ENCODE data around the gene PARP6.

Gene PARP6

DNA sequence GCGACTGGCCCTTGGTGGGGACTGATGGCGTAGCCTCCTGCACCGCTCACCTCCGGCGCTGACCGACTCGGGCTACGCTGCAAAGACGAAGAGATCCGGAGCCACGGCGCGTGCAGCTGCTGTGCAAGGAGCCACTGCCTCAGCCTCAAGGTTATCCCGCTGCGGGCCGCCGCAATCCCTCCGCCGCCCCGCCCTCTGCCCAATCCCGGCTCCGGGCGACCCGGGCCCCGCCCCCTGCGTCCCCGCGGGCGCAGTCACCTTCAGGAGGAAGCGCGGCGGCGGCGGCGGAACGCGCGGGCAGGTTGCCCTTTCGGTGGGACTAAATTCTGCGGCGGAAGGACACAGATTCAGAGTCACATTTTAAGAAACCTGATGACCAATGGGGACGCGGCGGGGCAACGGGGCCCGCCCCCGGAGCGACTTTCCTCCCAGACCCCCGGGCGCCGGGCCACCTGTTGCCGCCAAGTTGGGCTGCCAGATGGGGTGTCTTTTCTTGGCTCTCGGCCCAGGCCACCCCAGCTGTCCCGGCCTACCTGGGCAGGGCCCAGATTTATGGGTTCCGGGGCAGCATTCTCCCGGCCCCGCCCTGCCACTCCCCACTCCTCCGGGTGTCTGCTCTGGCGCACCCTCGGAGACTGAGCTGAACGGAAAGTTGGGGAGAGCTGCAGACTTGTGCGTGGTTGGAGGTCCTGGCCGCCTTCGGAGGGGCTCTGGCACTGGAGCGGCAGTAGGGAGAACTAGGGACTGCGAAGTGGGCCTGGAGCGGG lies 41.1 kb downstream of the PARP6 start, which contains the start of gene PKM:
PKM (minus strand) TSS at position 125 of the 767 bp plus-strand sequence. CDS start 12,093 bp downstream, outside the sequence.
- DNase-seq (ENCODE audit: low spot score), result peak; percentile 94

DNA sequence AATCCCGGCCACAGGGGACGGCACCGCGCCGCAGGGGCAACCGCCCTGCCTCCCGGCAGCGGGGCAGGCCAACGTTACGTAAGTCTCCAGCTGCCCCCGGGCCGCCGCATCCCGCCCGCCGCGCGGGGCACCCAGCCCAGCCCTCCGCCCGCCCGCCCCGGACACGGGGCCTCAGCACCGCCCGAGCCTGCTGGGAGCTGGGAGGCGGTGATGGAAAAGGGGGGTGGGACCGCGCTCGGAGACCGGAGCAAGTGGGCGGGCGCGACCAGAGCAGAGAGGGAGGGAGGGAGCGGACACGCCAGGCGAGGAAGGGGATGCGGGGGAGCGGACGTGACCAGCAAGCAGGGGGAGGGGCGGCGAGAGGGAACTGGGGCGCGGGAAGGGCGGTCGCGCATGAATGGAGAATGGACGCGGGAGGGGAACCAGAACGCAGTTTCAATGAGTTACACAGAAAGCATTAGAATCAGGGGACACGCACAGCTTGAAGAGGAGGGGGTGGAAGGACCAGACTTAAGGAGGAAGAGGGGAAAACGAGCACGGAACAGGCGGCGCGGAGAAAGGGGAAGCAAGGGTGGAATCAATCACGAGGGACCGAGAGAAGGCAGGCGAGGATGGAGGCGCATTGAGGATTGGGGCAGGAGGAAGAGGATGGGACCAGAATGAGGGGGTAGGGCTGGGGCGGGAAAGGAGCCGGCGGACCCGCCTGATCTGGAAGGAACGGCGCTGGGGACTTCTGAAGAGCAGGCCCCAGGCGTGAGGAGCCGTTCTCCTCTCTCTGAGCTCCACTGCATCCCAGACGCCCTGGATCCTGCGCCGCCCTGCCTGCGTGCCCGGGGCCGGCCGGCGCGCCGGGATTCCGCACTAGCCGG lies 41.9 kb downstream of the PARP6 start:
- peak; percentile 80 for DNase-seq (ENCODE audit: low spot score)

DNA sequence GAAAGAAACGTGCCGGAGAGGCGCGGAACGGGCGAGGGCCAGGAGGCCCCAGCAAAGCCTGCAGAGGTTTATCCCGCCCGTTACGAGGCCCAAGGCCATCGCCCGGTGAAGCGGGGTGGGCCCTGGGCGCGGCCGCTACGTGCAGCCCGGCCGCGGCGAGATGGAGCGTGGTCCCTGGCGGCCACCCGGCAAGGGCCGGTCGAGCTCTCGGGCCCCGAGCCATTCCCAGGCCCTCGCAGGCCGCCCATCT lies 42.5 kb downstream of the PARP6 start:
- DNase-seq (ENCODE audit: low spot score), result no peak

DNA sequence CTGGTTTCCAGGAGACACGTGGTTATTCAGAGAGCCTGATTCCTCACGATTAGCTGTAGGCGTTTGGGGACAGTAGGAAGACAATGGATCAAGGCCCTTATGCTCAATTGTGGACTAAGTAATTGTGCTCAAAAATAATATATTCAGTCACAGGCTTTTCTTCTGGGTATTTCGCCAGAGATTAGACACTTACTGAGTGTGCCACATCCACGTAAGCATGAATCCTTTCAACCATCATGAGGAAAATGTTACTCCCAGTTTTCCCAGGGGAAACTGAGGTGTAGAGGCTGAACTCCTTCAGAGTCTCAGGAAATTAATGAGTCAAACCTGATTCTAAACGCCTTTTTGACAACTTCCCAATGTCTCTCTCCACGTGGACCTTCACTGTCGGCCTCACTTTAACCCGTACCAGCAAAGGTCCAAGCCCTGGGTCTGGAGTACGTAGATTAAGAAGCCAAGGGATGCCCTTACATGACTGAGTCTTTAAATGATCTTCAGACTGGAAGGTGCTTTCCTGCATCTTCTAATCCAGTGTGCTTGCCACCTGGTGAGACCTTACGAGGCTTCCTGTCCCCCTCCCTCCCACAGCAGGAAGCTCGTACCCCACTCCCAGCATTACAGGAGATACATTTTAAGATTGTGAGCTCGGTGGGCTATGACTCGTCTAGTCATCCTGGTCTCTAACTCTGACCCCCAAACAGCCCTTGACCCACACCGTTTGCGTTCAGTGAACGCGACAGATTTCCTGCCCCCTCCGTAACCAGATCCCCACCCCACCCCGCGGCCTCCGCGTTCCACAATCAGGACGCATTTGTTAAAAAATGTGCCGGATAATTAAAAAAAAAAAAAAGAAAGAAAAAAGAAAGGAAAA lies 43.0 kb downstream of the PARP6 start:
- DNase-seq (ENCODE audit: low spot score), result no peak

DNA sequence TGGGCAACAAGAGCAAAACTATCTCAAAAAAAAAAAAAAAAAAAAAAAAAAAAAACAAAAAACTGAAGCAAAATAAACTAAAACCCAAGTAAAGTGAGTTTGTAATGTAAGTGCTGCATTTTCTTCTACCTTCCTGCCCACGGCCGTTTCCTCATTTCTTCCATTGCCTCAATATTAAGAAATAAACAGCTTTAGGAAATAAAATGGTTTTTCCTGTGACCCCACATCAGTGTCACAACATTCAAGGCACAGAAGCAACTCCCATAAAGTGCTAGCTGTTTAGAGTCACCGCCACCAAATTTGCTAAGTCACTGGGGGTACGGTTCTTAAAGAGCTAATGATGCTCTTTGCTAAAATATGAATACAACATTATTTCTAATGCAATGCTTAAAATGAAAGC lies 44.6 kb downstream of the PARP6 start:
- no peak for DNase-seq (ENCODE audit: low spot score)

GRCh38 chr15:72227192-72227586 lies 45.2 kb downstream of the PARP6 start:
- DNase-seq (ENCODE audit: low spot score), result no peak

GRCh38 chr15:72223278-72223677 lies 49.1 kb downstream of the PARP6 start:
- no peak for DNase-seq (ENCODE audit: low spot score)

- DNase-seq (ENCODE audit: low spot score), result no peak
Observed at GRCh38 chr15:72222393-72222792, 50.0 kb downstream of the PARP6 start.

DNA sequence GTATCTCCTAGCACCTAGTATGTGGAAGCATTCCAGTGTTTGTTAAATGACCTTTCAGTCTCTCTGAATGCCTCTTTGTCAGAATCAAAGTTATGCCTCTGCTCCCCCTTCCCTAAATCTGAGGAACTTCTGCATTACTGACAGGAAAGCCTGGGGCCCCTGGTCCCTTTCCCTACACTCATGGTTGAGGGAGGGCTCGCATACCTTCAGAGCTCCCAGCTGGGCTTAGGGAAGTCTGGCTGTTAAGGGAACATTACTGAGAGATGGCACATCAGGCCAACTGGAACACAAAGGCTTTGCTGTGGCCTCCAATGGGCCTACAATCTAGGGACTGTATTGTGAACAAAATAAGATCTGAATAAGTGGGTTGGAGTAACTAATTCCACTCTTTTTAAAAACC lies 51.7 kb downstream of the PARP6 start:
- DNase-seq (ENCODE audit: low spot score), result no peak

DNA sequence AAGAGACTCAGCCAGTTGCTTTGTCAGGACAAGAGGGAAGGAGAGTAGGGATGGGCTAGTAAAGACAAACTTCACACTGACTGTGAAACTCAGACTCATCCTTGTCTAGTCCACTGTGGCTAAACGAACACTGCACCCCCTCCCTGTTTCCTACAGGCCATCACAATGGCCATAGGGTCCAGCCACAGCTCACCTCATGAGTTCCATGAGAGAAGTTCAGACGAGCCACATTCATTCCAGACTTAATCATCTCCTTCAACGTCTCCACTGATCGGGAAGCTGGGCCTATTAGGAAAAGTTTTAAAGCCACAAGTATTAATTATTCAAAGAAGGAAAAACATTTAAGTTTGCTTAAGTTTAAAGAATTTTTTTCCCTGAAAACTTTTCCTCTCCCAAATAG lies 55.1 kb downstream of the PARP6 start:
- DNase-seq (ENCODE audit: low spot score), result no peak

DNA sequence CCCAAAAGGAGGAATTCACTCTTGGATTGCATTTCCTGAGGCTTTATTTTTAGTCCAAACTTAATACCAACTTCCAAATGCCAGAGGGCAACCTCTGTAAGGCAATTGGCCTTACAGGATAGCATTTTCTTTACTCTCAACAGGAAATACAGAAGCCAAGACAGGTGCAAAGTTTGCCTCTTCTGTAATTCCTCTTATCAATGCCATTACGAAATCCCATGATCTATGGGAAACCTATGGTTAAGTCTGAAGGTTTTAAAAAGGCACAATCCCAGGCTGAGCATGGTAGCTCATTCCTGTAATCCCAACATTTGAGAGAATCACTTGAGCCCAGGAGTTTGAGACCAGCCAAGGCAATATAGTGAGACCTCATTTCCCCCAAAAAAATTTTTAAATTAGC lies 56.3 kb downstream of the PARP6 start:
- DNase-seq (ENCODE audit: low spot score), result no peak

GRCh38 chr15:72207558-72208085 lies 64.7 kb downstream of the PARP6 start:
- no peak for DNase-seq (ENCODE audit: low spot score)

DNA sequence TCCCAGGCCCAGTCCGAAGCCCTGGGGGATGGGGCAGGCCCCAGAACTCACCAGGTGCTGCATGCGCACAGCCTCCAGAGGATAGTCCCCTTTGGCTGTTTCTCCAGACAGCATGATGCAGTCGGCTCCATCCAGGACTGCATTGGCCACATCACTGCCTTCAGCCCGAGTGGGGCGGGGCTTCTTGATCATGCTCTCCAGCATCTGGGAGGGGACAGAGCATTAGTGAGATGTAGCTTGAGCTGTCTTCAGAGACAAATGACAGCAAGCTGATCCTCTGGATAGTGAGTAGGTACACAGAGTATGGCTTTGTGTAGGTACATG lies 65.7 kb downstream of the PARP6 start:
- DNase-seq (ENCODE audit: low spot score), result no peak

GRCh38 chr15:72205896-72206676 lies 66.3 kb downstream of the PARP6 start:
- DNase-seq (ENCODE audit: low spot score), result no peak

DNA sequence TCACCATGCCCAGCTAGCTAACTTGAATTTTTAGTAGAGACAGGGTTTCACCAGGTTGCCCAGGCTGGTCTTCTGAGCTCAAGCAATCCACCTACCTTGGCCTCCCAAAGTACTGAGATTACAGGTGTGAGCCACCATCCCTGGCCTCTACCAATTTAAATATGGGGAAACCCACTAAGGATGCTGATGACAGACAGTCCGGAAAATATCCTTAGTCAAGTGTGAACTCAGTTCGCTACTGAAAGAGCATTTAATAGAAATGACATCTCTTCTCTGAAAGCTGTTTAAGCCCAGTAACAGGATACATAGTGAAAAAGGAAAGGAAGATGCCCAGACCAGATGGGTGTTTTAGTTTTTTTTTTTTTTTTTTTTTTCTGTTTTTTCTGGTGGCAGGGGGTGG lies 67.1 kb downstream of the PARP6 start:
- no peak for DNase-seq (ENCODE audit: low spot score)

GRCh38 chr15:72203507-72203837 lies 68.9 kb downstream of the PARP6 start:
- no peak for DNase-seq (ENCODE audit: low spot score)

DNA sequence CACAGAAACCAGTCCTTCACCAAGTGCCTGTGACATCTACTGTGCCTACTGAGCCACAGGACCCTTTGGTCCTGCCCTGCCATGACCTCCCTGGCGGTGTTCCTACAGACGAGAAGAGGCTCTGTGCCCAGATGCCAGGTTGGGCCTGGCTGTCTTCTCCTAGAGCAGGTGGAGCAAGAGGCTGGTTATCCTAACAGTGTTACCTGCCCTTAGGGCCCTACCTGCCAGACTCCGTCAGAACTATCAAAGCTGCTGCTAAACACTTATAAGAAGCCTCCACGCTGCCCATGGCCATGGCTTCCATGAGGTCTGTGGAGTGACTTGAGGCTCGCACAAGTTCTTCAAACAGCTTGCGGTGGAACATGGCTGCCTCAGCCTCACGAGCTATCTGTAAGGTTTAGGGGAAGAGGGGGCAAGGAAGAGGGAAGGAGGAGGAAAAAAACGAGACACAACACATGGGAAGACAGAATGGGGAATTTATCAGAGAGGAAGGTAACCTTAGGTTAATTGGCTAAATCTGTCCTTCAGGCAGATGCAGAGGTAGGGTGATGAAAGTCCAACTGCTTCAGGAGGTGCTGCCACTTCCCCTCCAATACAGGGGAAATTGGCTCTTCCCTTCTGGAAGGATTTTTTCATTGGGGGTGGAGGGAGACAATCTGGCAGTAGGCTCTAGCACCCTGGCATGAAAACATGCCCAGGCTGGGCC lies 69.4 kb downstream of the PARP6 start:
- no peak for DNase-seq (ENCODE audit: low spot score)

DNA sequence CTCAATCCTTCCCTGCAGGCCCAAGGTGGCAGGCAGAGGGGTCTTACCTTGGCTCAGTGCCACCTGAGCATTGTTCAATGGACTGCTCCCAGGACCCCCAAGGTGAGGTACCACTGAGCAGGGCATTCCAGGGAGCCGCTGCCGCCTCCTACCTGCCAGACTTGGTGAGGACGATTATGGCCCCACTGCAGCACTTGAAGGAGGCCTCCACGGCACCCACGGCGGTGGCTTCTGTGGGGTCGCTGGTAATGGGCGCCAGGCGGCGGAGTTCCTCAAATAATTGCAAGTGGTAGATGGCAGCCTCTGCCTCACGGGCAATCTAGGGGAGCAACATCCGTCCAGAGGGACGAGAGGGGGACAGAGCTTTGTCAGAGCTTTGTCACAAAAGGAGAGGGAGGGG lies 70.1 kb downstream of the PARP6 start:
- no peak for DNase-seq (ENCODE audit: low spot score)

DNA sequence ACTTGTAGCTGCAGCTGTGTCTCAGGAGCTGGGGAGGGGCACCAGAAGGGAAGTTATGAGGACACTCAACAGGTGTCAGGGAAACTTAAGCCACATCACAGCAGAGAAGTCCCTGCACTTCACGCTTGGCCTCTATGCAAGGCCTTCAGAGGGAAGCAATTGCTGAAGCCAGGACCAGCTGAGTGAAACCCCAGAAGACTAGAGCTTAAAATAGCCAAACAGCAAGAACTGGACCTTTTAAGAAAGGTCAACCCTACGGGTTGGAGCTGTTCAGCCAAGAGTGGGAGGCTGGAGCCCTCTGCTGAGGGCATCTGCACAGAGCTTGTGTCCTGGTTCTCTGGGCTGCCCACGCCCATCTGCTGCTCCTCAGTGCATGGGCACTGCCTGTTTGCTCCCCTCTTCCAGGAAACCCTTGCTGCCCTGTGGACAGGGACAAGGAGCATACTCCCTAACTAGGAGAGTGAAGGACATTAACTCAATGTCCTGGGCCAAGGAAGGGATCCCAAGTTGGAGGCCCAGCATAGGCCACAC lies 70.9 kb downstream of the PARP6 start:
- DNase-seq (ENCODE audit: low spot score), result no peak

DNA sequence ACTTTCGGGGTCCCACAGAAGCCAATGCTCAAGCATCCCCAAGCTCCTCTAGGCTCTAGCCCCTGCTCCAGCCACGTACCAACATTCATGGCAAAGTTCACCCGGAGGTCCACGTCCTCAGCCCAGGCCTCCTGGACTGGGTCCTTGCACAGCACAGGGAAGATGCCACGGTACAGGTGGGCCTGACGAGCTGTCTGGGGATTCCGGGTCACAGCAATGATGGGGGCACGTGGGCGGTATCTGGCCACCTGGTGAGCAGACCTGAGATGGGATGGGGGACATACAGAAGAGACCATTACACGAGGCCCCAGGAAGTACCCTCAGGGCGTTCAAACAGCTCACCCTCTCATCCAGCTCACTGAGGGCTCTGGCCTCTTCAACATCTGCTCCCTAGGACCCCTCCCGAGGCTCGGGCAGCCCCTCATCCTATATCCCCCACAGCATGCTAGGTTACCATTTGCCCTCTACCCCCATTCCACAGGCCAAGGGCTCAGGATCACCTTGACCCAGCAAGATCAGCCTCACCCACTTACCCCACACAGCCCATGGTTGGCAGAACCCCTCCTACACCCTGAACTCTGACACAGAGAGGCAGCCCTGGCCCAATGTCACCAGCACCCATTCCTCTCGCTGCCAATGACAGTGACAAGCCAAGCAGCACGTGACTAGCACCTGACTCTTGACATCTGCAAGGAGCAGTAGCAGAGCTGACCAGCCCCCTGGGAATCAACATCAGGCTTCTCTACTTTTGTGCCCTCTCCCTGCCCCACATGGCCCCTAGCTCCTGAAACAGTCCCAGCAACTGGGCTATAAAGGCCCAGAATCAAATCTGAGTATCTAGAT lies 71.7 kb downstream of the PARP6 start:
- DNase-seq (ENCODE audit: low spot score), result no peak

Measured in iPS-NIHi11 (cell line).